GM10266 (cell line): ENCODE results near the gene TEX19.

Source experiments
- DNase-seq: peaks from one replicate; pipeline ENCODE4 v3.0.0; 2012; ENCODE audit errors: extremely low spot score
- CTCF ChIP-seq: IDR thresholded peaks from 2 replicates; pipeline ENCODE4 v1.5.1; 2012; ENCODE audit warnings: mild to moderate bottlenecking, low read depth; ENCODE audit not compliant: control insufficient read depth, insufficient read depth; ENCODE audit errors: missing control alignments

The TEX19 gene

DNA sequence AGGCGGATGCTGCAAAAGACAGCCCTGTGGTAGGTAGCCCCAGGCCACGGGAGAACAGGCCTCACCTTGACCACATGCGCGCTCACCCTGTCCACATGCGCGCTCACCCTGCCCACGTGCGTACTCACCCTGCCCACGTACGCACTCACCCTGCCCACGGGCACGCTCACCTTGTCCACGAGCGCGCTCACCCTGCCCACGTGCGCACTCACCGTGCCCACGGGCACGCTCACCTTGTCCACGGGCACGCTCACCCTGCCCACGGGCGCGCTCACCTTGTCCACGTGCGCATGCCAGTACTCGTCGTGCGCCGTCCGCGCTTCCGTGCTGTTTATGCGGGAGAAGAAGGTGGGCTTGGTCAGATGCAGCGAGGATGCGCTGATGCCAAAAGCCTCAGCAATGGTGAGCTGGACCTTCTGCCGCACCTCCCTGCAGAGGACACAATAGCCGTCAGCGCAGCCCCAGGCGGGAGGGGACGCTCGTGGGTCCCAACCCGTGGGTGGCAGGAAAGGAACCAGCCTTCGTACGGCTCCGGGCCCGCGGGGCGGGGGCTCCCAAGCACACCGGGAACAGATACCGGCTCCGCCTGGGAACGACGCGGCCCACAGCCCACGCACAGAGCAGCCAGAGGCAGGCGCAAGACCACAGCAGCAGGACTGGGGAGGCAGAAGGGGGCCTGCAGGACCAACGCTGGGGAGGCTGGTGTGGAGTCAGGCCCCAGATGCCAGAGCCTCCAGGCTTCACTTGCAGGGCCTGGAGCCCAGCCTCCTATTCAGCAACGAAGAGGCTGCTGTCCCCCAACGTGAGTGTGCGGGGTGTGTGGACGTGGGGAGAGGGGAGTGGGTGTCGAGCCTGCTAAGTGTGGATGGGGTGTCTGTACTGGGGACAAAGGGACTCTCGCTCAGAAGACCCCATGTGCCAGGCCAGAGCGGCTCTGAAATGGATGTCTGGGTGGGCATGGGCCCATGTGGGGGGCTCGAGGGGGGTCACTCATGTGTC is 44.9 kb downstream of the TEX19 start:
- no peak for TF ChIP-seq CTCF
- DNase-seq = no peak

- no peak for DNase-seq
Measured at GRCh38 chr17:82405051-82405450, 46.0 kb downstream of the TEX19 start.

DNA sequence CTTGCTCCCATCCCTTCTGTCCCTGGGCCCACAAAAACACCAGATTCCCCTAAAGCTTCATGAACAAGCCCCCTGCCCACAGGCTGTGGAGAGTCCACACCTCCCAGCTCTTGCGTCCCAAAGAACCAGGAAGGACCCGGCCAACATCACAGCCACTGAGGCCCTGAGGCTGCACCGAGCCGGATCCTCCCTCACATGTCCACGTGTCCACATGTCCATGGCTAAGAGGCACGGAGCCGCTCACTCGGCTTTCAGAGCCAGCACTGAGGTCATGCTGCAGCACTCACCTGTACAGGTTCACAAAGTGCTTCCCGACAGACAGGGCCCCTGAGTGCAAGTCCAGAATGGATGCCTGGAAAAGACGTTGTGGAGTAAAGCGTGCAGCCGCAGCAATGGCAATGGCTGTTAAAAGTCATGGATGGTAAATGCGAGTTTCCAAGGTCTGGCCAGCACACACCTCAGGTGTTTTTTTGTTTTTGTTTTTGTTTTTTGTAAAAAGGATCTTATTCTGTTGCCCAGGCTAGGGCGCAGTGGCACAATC is 47.2 kb downstream of the TEX19 start:
- no peak for TF ChIP-seq CTCF
- no peak for DNase-seq

More at GRCh38 chr17:82405051-82405450, 46.0 kb downstream of the TEX19 start:
- TF ChIP-seq CTCF = no peak

DNA sequence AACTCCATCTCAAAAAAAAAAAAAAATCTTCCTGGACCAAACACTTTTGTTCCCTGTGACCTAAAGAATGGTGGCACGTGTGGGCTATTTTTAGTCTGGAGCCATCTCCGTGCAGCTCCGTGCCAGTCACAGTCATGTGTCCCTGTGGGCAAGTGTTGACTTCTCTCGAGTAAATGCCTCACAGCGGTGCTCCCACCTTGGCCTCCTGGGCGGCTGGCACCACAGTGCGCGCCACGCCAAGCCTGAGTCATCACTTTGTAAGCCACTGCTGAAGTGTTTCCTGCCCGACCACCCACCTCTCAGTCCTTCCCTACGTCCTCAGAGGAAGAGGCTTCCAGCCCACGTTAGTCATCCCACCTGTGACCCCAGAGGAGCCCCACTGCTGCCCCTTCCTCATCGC is 48.2 kb downstream of the TEX19 start:
- no peak for DNase-seq
- TF ChIP-seq CTCF = no peak

GRCh38 chr17:82408288-82408937 is 49.4 kb downstream of the TEX19 start:
- TF ChIP-seq CTCF = no peak
- DNase-seq = no peak

DNA sequence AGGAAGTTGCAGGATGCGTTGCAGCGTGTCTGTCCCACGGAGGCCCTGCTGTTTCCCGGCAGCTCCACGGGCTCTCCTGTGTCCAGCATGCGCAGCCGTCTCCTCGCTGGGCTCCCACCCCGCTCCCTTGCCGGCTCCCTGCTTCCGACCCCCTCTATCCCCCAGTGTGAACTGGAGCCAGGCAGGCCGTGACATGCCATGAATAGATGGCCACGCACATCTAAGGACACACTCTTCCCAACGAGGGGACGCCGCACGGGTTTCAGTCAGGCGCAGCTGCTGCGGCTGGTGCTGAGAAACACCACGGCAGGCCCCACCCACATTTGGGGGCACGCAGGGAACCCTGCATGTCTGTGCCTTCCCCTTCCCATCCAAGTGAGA is 49.9 kb downstream of the TEX19 start:
- no peak for TF ChIP-seq CTCF

More for the DNA sequence above, 49.9 kb downstream of the TEX19 start:
- DNase-seq = no peak
